ENCODE measurements around the gene EVA1C. TPM values are rescaled to one million over a fixed set of nuclear protein-coding genes. Genes with fewer than 3 reads are reported as not detected.

Gene EVA1C
- polyA plus RNA-seq, 1 donor from 2014 or later: 2.1 TPM

DNA sequence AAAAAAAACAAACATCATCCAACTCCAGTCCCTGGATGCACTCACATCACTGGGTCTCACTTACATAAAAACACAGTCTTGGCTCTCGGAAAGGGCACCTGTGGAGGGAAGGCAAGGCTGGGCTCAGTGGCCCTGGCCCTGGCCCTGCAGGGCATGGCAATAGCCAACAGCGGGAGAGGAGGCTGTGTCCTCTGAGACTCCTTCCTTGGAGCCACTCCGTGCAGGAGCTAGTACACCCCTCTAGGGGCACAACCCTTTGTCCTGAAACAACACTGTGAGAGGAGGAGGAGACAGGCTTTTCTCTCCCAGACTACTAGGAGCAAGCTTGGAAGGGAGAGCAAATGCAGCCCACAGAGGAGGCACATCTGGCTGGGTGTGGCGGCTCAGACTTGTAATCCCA is 47.7 kb upstream of the EVA1C start:
- no peaks in the 10 kb centered on the region for H4K20me1 ChIP-seq (ENCODE audit: insufficient read depth)
- no peaks in the 10 kb centered on the region for H3K9me3 ChIP-seq (ENCODE audit: low read length)
- no peak overlapping the region for H2AFZ ChIP-seq (ENCODE audit: low read depth, low read length)
- no peaks in the 10 kb centered on the region for H3K9me2 ChIP-seq (ENCODE audit: insufficient read depth, low read length)
- H3K27me3 ChIP-seq (ENCODE audit: insufficient read depth, low read depth, low read length): no peaks in the 10 kb centered on the region
- H3K79me2 ChIP-seq (replicated peaks; ENCODE audit: insufficient read depth, low read length): no peaks in the 10 kb centered on the region
- no peaks in the 10 kb centered on the region for H3K36me3 ChIP-seq (ENCODE audit: insufficient read depth, low read length)
- no peak overlapping the region for H3K4me2 ChIP-seq (ENCODE audit: low read length)
- TF ChIP-seq POLR2AphosphoS5 (IDR thresholded peaks at IDR 0.05) (no peak), MXI1 (conservative IDR thresholded peaks at IDR 0.05; ENCODE audit: poor library complexity, severe bottlenecking) (no peak), TAF1 (IDR thresholded peaks at IDR 0.05; ENCODE audit: low read depth) (no peak), RAD21 (conservative IDR thresholded peaks at IDR 0.05) (no peak), EZH2 (IDR thresholded peaks at IDR 0.05; ENCODE audit: borderline replicate concordance, insufficient read depth, low read length, poor library complexity, severe bottlenecking) (no peak), EP300 (conservative IDR thresholded peaks at IDR 0.05; ENCODE audit: poor library complexity, severe bottlenecking) (no peak), SMC3 (conservative IDR thresholded peaks at IDR 0.05; ENCODE audit: poor library complexity) (no peak)
- TF ChIP-seq, protein P1, sequence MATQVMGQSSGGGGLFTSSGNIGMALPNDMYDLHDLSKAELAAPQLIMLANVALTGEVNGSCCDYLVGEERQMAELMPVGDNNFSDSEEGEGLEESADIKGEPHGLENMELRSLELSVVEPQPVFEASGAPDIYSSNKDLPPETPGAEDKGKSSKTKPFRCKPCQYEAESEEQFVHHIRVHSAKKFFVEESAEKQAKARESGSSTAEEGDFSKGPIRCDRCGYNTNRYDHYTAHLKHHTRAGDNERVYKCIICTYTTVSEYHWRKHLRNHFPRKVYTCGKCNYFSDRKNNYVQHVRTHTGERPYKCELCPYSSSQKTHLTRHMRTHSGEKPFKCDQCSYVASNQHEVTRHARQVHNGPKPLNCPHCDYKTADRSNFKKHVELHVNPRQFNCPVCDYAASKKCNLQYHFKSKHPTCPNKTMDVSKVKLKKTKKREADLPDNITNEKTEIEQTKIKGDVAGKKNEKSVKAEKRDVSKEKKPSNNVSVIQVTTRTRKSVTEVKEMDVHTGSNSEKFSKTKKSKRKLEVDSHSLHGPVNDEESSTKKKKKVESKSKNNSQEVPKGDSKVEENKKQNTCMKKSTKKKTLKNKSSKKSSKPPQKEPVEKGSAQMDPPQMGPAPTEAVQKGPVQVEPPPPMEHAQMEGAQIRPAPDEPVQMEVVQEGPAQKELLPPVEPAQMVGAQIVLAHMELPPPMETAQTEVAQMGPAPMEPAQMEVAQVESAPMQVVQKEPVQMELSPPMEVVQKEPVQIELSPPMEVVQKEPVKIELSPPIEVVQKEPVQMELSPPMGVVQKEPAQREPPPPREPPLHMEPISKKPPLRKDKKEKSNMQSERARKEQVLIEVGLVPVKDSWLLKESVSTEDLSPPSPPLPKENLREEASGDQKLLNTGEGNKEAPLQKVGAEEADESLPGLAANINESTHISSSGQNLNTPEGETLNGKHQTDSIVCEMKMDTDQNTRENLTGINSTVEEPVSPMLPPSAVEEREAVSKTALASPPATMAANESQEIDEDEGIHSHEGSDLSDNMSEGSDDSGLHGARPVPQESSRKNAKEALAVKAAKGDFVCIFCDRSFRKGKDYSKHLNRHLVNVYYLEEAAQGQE (IDR thresholded peaks at IDR 0.05; ENCODE audit: borderline replicate concordance): no peak
- TF ChIP-seq, protein P2, sequence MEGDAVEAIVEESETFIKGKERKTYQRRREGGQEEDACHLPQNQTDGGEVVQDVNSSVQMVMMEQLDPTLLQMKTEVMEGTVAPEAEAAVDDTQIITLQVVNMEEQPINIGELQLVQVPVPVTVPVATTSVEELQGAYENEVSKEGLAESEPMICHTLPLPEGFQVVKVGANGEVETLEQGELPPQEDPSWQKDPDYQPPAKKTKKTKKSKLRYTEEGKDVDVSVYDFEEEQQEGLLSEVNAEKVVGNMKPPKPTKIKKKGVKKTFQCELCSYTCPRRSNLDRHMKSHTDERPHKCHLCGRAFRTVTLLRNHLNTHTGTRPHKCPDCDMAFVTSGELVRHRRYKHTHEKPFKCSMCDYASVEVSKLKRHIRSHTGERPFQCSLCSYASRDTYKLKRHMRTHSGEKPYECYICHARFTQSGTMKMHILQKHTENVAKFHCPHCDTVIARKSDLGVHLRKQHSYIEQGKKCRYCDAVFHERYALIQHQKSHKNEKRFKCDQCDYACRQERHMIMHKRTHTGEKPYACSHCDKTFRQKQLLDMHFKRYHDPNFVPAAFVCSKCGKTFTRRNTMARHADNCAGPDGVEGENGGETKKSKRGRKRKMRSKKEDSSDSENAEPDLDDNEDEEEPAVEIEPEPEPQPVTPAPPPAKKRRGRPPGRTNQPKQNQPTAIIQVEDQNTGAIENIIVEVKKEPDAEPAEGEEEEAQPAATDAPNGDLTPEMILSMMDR (IDR thresholded peaks at IDR 0.05; ENCODE audit: poor library complexity, severe bottlenecking): no peak
- no peak overlapping the region for H3K27ac ChIP-seq (ENCODE audit: low read length)
- H3K9ac ChIP-seq (ENCODE audit: low read length): no peak overlapping the region
- no peaks in the 10 kb centered on the region for H3F3A ChIP-seq (ENCODE audit: insufficient read depth, low read length, poor library complexity, severe bottlenecking)
- H3K4me3 ChIP-seq (ENCODE audit: low read length): no peak overlapping the region

DNA sequence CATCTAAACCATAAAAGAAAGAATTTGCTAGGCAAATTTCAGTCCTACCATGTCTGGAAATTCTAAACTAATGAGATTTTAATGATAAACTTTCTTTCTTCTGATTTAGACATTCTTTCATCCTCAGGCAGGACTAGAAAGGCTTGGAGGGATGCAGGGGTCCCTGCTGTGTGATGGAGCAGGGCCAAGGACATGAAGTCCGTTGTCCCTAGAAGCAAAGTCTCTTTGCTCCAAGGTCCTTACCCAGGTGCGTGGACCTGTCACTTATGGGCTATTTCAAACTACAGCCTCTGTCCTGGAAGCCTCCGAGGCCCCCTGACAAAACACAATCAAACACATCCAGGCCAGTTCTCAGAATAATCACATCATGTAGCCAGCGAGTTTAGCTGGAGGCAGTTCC is 46.3 kb upstream of the EVA1C start:
- Histone ChIP-seq H3K9me3 (ENCODE audit: low read length) (no peaks in the 10 kb centered on the region), H3K27ac (ENCODE audit: low read length) (no peak overlapping the region), H4K20me1 (ENCODE audit: insufficient read depth) (no peaks in the 10 kb centered on the region), H3K36me3 (ENCODE audit: insufficient read depth, low read length) (peaks cover 3% of the 10 kb centered on the region), H3K27me3 (ENCODE audit: insufficient read depth, low read depth, low read length) (no peaks in the 10 kb centered on the region), H3K9me2 (ENCODE audit: insufficient read depth, low read length) (no peaks in the 10 kb centered on the region), H3K4me3 (ENCODE audit: low read length) (no peak overlapping the region), H2AFZ (ENCODE audit: low read depth, low read length) (no peak overlapping the region), H3F3A (ENCODE audit: insufficient read depth, low read length, poor library complexity, severe bottlenecking) (no peaks in the 10 kb centered on the region), H3K79me2 (replicated peaks; ENCODE audit: insufficient read depth, low read length) (no peaks in the 10 kb centered on the region), H3K4me2 (ENCODE audit: low read length) (no peak overlapping the region), H3K9ac (ENCODE audit: low read length) (no peak overlapping the region)
- no peak for TF ChIP-seq EZH2 (IDR thresholded peaks at IDR 0.05; ENCODE audit: borderline replicate concordance, insufficient read depth, low read length, poor library complexity, severe bottlenecking)
- no peak for TF ChIP-seq RAD21 (conservative IDR thresholded peaks at IDR 0.05)
- TF ChIP-seq, protein P2 (IDR thresholded peaks at IDR 0.05; ENCODE audit: poor library complexity, severe bottlenecking): no peak
- no peak for TF ChIP-seq POLR2AphosphoS5 (IDR thresholded peaks at IDR 0.05)
- no peak for TF ChIP-seq EP300 (conservative IDR thresholded peaks at IDR 0.05; ENCODE audit: poor library complexity, severe bottlenecking)
- TF ChIP-seq TAF1 (IDR thresholded peaks at IDR 0.05; ENCODE audit: low read depth): no peak
- no peak for TF ChIP-seq MXI1 (conservative IDR thresholded peaks at IDR 0.05; ENCODE audit: poor library complexity, severe bottlenecking)
- TF ChIP-seq, protein P1 (IDR thresholded peaks at IDR 0.05; ENCODE audit: borderline replicate concordance): no peak
- TF ChIP-seq SMC3 (conservative IDR thresholded peaks at IDR 0.05; ENCODE audit: poor library complexity): no peak
